NOMO-1 treated with DMSO at 0.1 percent for 48 hours (cell line): ENCODE measurements around the gene SLC22A31.
"Not testable (repeated sequence)": the region's sequence is repeated elsewhere in the genome, so short reads cannot be mapped to it uniquely, and the experiment has no call there.

Experiments
- DNase-seq: peaks from one replicate; lab custom pipeline; 2025; ENCODE audit not compliant: unreplicated experiment; lab: John Stamatoyannopoulos, UW

SLC22A31 gene

DNA sequence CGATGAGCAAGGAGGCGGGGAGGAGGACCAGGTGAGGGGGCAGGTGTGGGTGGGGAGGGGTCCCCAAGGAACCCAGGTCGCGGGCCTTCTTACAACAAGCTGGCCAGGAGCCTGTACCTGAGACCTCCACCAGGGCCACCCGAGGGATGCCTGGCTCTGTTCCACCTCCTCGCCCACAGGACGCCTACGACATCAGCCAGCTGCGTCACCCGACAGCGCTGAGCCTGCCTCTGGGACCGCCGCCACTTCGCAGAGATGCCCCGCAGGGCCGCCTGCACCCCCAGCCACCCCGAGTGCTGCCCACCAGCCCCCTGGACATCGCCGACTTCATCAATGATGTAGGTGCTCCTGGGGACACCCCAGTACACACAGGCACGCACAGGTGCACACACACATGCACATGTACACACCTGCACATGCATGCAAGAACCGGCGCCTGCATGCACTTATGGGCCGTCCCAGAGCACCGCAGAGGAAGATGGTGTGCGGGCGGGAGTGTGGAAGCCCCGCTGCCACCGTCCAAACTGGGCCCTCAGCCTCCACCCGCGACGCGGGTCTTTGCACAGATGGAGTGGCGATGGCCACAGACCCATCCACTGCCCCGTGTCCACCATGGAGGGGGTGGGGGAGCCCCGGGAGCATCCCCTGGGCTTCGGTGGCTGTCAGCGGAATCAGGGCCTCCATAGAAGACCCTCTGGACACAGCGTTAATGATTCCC, 6.6 kb downstream of the SLC22A31 start:
- DNase-seq: no peak

DNA sequence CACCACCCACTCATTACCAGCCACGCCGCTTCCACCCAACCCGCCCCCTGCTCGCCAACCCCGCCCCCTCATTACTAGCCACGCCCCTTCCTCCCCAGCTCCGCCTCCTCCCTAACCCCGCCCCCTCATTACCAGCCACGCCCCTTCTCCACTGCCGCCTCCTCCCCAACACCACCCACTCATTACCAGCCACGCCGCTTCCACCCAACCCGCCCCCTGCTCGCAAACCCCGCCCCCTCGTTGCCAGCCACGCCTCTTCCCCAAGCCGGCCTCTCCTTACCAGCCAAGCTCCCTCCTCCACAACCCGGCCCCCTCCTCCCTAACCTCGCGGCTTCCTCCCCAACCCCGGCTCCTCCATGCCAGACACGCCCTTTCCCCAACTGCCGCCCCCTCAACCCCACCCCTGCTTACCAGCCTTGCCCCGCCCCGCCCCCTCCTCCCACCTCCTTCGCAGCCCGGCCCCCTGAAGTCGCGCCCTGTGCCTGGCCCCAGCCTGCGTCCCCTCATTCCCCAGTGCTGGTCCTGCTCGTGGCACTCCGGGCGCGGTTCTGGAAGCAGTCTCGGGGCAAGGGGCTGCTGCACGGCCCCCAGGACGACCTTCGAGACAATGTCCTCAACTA, 7.3 kb downstream of the SLC22A31 start:
- DNase-seq: peak; percentile 64

DNA sequence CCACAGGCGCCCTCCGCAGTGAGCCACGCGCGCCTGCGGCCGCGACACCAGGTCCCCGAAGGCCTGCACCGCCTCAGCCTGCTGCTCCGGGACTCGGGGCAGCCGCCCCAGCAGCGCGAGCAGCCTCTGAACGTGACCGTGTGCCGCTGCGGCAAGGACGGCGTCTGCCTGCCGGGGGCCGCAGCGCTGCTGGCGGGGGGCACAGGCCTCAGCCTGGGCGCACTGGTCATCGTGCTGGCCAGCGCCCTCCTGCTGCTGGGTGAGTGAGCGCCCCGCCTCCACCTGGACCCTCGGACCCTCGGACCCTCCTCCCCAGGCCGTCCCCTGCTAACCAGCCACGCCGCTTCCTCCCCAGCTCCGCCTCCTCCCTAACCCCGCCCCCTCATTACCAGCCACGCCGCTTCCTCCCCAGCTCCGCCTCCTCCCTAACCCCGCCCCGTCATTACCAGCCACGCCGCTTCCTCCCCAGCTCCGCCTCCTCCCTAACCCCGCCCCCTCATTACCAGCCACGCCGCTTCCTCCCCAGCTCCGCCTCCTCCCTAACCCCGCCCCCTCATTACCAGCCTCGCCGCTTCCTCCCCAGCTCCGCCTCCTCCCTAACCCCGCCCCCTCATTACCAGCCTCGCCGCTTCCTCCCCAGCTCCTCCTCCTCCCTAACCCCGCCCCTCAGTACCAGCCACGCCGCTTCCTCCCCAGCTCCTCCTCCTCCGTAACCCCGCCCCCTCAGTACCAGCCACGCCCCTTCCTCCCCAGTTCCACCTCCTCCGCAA, 8.0 kb downstream of the SLC22A31 start:
- peak; percentile 49 for DNase-seq

DNA sequence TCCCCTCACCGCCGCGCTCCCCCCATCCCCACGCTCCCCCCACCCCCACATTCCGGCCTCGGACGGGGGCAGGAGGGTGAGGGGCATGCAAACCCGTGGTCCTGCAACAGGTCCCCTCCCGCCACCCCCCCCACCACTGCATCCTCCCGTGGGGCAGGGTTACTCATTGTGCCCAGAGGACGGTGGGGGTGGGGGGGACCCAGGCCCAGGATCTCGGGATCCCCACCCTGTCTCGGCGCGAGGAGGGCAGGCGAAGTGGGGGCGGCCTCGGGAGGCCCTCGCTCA, 8.5 kb downstream of the SLC22A31 start:
- no peak for DNase-seq

DNA sequence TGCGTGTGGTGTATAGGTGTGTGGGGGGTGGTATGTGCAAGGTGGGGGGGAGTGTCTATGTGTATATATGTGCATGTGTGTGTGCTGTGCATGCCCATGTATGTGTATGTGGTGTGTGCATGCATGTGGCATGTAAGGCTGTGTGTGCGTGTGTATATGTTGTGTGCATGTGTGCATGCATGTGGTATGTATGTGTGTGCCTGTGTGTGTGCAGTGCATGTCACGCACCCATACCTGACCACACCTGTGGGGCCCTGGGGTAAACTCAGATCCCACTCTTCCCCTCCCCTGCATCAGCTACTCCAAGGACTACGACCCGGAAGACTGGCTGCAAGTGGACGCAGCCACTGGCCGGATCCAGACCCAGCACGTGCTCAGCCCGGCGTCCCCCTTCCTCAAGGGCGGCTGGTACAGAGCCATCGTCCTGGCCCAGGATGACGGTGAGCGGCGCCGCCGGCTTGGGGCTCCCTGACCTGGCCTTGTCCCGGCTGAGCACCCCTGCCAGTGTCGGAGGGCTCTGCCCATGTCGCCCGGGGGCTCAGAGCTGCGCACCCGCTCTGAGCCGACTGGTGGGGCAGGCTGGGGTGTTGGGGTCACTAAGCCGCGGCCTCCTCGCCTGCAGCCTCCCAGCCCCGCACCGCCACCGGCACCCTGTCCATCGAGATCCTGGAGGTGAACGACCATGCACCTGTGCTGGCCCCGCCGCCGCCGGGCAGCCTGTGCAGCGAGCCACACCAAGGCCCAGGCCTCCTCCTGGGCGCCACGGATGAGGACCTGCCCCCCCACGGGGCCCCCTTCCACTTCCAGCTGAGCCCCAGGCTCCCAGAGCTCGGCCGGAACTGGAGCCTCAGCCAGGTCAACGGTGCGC, 9.1 kb downstream of the SLC22A31 start:
- DNase-seq: no peak

DNA sequence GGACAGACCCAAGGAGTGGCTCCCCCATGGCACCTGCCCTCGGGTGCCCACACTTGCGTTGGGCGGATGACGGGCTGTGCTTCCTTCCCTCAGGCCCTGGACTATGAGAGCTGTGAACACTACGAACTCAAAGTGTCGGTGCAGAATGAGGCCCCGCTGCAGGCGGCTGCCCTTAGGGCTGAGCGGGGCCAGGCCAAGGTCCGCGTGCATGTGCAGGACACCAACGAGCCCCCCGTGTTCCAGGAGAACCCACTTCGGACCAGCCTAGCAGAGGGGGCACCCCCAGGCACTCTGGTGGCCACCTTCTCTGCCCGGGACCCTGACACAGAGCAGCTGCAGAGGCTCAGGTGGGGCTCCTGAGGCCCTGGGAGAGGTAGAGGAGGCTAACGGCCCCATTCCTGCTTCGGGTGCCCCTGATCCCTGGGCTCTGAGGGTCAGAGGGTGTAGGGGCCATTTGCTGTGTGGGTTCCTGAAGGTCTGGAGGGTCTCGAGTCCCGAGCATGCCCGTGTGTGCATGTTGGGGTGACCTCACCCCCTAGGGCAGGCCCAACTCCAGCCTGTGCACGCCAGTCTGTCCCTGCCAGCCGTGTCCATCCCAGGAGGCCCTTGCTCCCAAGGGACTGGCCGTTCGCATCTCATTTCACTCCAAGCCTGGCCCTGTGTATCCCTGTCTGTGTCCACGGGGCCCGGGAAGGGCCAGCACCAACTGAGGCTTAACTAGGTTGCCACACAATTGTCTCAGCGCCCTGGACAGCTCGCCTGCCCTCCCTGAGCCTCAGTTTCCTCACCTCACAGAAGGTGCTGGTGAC, 10.0 kb downstream of the SLC22A31 start:
- DNase-seq: no peak

DNA sequence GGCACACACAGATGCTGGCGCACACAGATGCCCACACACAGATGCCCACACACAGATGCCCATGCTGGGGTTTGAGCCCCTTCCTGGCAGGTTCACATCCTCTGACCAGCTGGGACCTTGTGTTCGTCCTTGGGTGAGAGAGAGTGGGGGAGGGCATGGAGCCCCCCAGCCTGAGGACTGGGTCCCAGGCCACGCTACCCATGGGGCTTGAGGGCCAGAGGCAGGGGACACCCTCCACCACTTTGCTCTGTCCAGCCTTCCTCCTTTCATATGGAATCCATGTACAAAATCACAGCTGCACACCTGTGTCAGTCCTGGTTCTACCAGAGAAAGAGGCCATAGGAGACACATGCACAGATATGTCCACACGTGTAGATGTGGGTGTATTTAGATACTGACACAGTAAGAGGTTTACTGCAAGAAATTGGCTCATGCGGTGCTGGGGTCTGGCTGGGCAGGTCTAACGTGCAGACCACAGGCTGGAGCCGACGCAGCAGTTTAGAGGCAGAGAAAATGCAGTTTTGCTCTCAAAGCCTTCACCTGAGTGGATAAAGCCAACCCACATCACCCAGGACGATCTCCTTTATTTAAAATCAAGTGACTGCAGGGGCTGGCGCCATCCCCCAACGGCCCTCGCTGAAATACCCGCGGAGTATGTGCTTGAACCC, 10.8 kb downstream of the SLC22A31 start:
- no peak for DNase-seq

DNA sequence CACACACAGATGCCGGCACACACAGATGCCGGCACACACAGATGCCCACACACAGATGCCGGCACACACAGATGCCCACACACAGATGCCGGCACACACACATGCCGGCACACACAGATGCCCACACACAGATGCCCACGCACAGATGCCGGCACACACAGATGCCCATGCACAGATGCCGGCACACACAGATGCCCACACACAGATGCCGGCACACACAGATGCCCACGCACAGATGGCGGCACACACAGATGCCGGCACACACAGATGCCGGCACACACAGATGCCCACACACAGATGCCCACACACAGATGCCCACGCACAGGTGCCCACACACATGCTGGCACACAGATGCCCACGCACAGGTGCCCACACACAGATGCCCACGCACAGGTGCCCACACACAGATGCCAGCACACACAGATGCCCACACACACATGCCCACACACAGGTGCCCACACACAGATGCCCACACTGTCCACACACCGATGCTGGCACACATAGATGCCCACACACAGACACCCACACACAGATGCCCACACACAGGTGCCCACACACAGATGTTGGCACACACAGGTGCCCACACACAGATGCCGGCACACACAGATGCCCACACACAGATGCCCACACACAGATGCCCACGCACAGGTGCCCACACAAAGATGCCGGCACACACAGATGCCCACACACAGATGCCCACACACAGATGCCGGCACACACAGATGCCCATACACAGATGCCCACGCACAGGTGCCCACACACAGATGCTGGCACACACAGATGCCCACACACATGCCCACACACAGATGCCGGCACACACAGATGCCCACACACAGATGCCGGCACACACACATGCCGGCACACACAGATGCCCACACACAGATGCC, 11.6 kb downstream of the SLC22A31 start:
- not testable (repeated sequence) for DNase-seq

DNA sequence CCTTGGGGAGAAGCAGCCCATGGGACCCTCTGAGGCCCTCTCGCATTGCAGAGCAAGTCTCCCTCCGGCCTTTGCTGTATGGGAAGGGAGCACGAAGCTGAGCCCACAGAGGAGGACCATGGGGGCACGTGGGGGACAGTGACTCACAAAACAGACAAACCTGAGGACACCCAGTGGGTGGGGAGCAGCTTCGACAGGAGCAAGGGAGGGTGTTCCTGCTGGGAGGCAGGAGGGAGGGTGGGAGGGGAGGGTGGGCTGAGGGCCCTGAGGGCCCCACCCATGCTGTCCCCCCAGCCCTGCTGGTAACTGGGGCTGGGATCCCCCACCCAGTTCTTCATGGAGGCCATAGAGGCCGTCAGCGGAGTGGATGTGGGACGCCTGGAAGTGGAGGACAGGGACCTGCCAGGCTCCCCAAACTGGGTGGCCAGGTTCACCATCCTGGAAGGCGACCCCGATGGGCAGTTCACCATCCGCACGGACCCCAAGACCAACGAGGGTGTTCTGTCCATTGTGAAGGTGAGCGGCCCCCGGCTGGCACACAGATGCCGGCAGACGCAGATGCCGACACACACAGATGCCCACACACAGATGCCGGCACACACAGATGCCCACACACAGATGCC, 12.5 kb downstream of the SLC22A31 start:
- DNase-seq: no peak

DNA sequence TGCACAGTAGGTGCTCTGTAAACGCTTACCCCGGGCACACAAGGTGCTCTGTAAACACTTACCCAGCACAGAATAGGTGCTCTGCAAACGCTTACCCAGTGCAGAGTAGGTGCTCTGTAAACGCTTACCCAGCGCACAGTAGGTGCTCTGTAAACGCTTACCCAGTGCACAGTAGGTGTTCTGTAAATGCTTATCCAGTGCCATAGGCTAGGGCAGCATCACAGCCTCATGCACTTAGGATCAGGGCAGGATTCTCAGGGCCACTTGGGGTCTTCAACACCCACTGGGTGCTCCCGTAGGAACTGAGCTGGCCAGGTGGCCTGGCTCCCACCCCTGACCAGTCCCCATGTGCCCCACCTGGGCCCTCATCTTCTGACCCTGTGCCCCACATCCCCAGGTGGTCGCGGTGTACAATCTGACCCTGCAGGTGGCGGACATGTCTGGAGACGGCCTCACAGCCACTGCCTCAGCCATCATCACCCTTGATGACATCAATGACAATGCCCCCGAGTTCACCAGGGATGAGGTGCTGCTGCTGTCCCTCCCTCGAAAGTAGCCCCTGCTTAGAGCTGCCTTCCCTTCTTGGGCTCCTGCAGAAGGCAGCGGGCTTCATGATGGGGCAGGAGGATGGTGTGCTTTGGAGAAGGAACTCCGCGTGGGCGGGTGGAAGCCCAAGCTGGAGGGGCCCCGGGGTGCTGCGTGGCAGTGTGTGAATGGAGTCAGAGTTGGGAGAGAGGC, 13.1 kb downstream of the SLC22A31 start:
- peak; percentile 56 for DNase-seq

DNA sequence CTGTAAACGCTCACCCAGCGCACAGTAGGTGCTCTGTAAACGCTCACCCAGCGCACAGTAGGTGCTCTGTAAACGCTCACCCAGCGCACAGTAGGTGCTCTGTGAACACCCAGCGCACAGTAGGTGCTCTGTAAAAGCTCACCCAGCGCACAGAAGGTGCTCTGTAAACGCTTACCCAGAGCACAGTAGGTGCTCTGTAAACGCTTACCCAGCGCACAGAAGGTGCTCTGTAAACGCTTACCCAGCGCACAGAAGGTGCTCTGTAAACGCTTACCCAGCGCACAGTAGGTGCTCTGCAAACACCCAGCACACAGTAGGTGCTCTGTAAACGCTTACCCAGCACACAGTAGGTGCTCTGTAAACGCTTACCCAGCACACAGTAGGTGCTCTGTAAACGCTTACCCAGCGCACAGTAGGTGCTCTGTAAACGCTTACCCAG, 13.7 kb downstream of the SLC22A31 start:
- not testable (repeated sequence) for DNase-seq

DNA sequence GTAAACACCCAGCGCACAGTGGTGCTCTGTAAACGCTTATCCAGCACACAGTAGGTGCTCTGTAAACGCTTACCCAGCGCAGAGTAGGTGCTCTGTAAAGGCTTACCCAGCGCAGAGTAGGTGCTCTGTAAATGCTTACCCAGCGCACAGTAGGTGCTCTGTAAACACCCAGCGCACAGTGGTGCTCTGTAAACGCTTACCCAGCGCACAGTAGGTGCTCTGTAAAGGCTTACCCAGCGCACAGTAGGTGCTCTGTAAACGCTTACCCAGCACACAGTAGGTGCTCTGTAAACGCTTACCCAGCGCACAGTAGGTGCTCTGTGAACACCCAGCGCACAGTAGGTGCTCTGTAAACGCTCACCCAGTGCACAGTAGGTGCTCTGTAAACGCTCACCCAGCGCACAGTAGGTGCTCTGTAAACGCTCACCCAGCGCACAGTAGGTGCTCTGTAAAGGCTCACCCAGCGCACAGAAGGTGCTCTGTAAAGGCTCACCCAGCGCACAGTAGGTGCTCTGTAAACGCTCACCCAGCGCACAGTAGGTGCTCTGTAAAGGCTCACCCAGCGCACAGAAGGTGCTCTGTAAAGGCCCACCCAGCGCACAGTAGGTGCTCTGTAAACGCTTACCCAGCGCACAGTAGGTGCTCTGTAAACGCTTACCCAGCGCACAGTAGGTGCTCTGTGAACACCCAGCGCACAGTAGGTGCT, 14.3 kb downstream of the SLC22A31 start:
- not testable (repeated sequence) for DNase-seq

DNA sequence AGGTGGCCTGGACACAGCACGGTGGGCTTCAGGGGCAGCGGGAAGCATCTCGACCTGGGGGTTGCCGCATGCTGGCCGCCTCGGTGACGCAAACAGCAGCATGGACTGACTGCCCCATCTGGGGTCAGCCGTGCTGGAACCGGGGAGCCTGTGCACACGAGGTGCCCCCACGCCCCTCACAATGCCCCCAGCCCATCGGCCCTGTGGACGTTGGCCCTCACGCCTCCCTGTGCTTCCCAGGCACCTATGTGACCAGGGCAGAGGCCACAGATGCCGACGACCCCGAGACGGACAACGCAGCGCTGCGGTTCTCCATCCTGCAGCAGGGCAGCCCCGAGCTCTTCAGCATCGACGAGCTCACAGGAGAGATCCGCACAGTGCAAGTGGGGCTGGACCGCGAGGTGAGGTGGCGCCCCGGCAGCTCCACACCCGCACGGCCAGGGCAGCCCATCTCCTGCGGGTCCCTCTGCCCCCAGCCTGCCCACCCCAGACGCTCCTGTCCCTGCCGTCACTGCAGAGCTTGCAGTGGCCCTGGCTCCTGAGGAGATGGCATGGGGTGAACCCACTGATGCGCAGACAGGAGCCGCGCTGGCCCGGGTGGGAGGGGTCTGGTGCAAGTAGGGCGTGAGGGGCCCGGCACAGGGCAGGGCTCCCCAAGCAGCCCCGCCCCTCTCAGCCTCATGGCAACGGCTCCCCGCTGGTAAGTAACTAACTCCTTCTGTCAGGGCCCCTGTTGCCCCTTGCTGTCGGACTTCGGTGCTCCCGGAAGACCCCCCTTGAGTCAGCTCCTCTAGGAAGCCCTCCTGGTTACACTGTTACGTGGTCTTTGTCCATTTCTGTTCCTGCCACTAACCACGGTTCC, 15.2 kb downstream of the SLC22A31 start:
- DNase-seq: no peak

DNA sequence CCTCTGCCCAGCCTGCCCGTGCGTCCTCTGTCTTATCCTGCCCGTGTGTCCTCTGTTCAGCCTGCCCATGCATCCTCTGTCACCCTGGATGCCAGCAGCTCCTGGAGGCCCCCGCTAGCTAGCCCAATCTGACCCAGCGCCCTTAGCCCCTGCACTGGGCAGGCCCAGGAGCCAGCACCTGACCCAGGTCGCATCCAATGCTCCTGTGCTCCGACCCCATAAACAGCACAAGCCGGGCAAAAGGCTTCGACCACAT, 15.7 kb downstream of the SLC22A31 start:
- no peak for DNase-seq

DNA sequence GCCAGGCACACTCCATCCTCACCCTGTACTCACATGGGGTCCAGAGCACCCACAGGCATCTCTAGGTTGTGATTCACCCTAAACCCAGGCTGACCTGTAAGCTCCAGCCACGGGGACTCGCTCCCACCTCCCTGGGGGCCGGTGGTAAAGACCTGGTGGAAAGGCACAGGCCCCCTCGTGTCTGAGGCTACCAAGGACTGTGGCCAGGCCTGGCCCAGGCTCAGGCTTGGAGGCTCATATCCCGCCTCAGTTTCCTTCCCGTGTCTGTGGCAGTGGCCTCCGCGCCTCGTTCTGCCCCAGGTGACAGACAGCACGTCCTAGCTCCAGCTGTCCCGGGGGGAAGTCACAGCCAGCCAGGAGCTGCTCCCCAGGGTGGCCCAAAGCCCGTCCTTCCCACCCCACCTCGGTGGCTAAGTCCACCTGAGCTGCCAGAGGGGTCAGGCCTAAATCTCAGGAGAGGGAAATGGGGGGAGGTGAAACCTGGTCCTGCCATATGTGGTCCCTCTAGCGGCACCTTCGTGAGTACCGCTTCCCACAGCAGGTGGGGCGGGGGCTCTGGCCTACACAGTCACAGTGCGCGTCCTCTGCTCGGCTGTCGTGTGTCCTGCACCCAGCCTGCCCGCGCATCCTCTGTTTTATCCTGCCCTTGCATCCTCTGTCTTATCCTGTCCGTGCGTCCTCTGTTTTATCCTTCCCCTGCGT, 16.2 kb downstream of the SLC22A31 start:
- no peak for DNase-seq

DNA sequence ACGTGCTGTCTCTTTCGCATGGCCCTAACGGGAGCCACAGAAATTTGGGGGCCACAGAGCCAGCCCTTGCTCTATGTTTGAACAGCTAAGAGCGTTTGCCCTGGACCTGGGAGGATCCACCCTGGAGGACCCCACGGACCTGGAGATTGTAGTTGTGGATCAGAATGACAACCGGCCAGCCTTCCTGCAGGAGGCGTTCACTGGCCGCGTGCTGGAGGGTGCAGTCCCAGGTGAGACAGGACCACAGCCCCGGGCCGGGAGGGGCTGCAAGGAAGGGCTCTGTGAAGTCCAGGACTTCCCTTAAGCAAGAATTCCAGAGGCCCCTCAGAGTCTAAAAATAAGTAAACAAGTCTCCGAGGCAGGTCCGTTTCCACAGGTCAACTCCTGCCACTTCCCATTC, 16.9 kb downstream of the SLC22A31 start:
- DNase-seq: no peak
